ENCODE measurements around the gene INPP4A.

INPP4A gene

GRCh38 chr2:98598781-98599428 lies 154.2 kb downstream of the INPP4A start:
- DNase-seq, result no peak

- DNase-seq, result peak in 1 of 2 experiments; percentile 33
Observed at GRCh38 chr2:98601532-98602132, 157.0 kb downstream of the INPP4A start.

- DNase-seq, result no peak
Observed at GRCh38 chr2:98604547-98604946, 159.9 kb downstream of the INPP4A start.

- no peak for DNase-seq
Observed at GRCh38 chr2:98605076-98605475, 160.4 kb downstream of the INPP4A start.

- DNase-seq, result no peak
Observed at GRCh38 chr2:98606431-98606830, 161.8 kb downstream of the INPP4A start.

- DNase-seq, result no peak
Observed at GRCh38 chr2:98607104-98607503, 162.4 kb downstream of the INPP4A start.

- no peak for DNase-seq
Observed at GRCh38 chr2:98607741-98608115, 163.1 kb downstream of the INPP4A start.

- peak; percentile 44 to 80 for DNase-seq
Observed at GRCh38 chr2:98608116-98608961, 163.7 kb downstream of the INPP4A start, which contains the start of the genes COA5 and UNC50. Gene COA5, minus strand, starts transcription at chr2:98608512. Its CDS starts 107 bp downstream, at chr2:98608405. Gene UNC50, plus strand, starts transcription at chr2:98608589. Its CDS starts 1,171 bp downstream, at chr2:98609760.

- peak in 1 of 2 experiments; percentile 11 for DNase-seq
Observed at GRCh38 chr2:98608962-98609604, 164.4 kb downstream of the INPP4A start.

- DNase-seq, result no peak
Observed at GRCh38 chr2:98614024-98614739, 169.5 kb downstream of the INPP4A start.

GRCh38 chr2:98615481-98615880 lies 170.8 kb downstream of the INPP4A start:
- DNase-seq, result no peak

GRCh38 chr2:98617149-98617548 lies 172.5 kb downstream of the INPP4A start:
- no peak for DNase-seq

- DNase-seq, result no peak
Observed at GRCh38 chr2:98623657-98624056, 179.0 kb downstream of the INPP4A start.

- no peak for DNase-seq
Observed at GRCh38 chr2:98632351-98632750, 187.7 kb downstream of the INPP4A start.

- no peak for DNase-seq
Observed at GRCh38 chr2:98634406-98635092, 189.9 kb downstream of the INPP4A start.

GRCh38 chr2:98637401-98638147 lies 192.9 kb downstream of the INPP4A start:
- no peak for DNase-seq

- no peak for DNase-seq
Observed at GRCh38 chr2:98643496-98644100, 198.9 kb downstream of the INPP4A start.

Data from NCI-H524 (cell line).